DMS53 treated with DMSO at 0.1 percent for 48 hours (cell line): ENCODE measurements around the gene SLC12A6.
"Not testable (repeated sequence)": the region's sequence is repeated elsewhere in the genome, so short reads cannot be mapped to it uniquely, and the experiment has no call there.

Experiments
- DNase-seq: peaks from one replicate; lab custom pipeline; 2025; ENCODE audit not compliant: unreplicated experiment; lab: John Stamatoyannopoulos, UW

Gene SLC12A6

GRCh38 chr15:34206011-34206410 is 131.6 kb downstream of the SLC12A6 start:
- DNase-seq, result no peak

GRCh38 chr15:34203936-34204335 is 133.6 kb downstream of the SLC12A6 start:
- DNase-seq, result no peak

GRCh38 chr15:34203305-34203704 is 134.3 kb downstream of the SLC12A6 start:
- DNase-seq, result no peak

- DNase-seq, result not testable (repeated sequence)
Measured at GRCh38 chr15:34193272-34193671, 144.3 kb downstream of the SLC12A6 start.

- no peak for DNase-seq
Measured at GRCh38 chr15:34188711-34189110, 148.9 kb downstream of the SLC12A6 start.

GRCh38 chr15:34185666-34186065 is 151.9 kb downstream of the SLC12A6 start:
- no peak for DNase-seq

- no peak for DNase-seq
Measured at GRCh38 chr15:34182942-34183341, 154.6 kb downstream of the SLC12A6 start.
